K562 (cell line): Measurements from ENCODE around the gene CD82. TPM values are rescaled to one million over a fixed set of nuclear protein-coding genes. Genes with fewer than 3 reads are reported as not detected.

Source experiments
- CREM ChIP-seq: IDR thresholded peaks from 2 replicates; pipeline ENCODE4 v1.6.1; 2014; ENCODE audit warnings: antibody characterized with exemption, low read depth
- E2F3 ChIP-seq: fragments of 250-450 bp; sonication (Bioruptor Pico); IDR thresholded peaks from 2 replicates; pipeline ENCODE4 v1.4.0; 2020; ENCODE audit warnings: mild to moderate bottlenecking
- ETV1 ChIP-seq: fragments of 450-650 bp; conservative IDR thresholded peaks from 2 replicates; pipeline ENCODE4 v1.6.1; 2016; ENCODE audit warnings: missing genetic modification characterization, control low read depth, low read depth, missing compliant biosample characterization
- GTF2B ChIP-seq: IDR thresholded peaks from 2 replicates; pipeline ENCODE4 v1.6.1; 2011; ENCODE audit not compliant: insufficient read length; ENCODE audit errors: extremely low read depth
- HNRNPLL ChIP-seq: fragments of 200-400 bp; formaldehyde crosslinking; IDR thresholded peaks from 2 replicates; pipeline ENCODE4 v1.6.1; 2017; ENCODE audit warnings: low read length, low read depth, mild to moderate bottlenecking; ENCODE audit not compliant: poor library complexity, severe bottlenecking
- NELFE ChIP-seq: IDR thresholded peaks from 2 replicates; pipeline ENCODE4 v1.6.1; 2011; ENCODE audit warnings: mild to moderate bottlenecking; ENCODE audit not compliant: insufficient read depth, insufficient read length
- PHF20 ChIP-seq: fragments of 450-650 bp; IDR thresholded peaks from 2 replicates; pipeline ENCODE4 v1.6.1; 2018; ENCODE audit not compliant: partially characterized antibody
- REST ChIP-seq, 2 experiments: fragments of 450-650 bp; formaldehyde crosslinking in 1 of 2; IDR thresholded peaks; 2 replicates each; pipeline versions ENCODE4 v1.4.0 to v1.6.1; 2014 to 2020; ENCODE audit warnings: mild to moderate bottlenecking in 2 of 2, borderline replicate concordance in 1 of 2, low read depth in 1 of 2
- SLC30A9 ChIP-seq: fragments of 250-450 bp; sonication (Bioruptor Pico); IDR thresholded peaks from 2 replicates; pipeline ENCODE4 v1.8.0; 2022; ENCODE audit warnings: mild to moderate bottlenecking, moderate library complexity
- TFE3 ChIP-seq: fragments of 450-650 bp; formaldehyde crosslinking; IDR thresholded peaks from 2 replicates; pipeline ENCODE4 v1.4.0; 2020; ENCODE audit warnings: mild to moderate bottlenecking, mixed read lengths
- TOE1 ChIP-seq, 2 experiments: fragments of 450-650 bp in 1 of 2; sonication (generic) in 1 of 2; formaldehyde crosslinking in 1 of 2; IDR thresholded peaks; 2 replicates each; pipeline versions ENCODE4 v1.7.1 to v1.8.0; 2016 to 2022; ENCODE audit warnings: borderline replicate concordance in 2 of 2, mild to moderate bottlenecking in 2 of 2, antibody characterized with exemption in 1 of 2, inconsistent platforms in 1 of 2, low read depth in 1 of 2, missing genetic modification reagents in 1 of 2, moderate library complexity in 1 of 2
- VEZF1 ChIP-seq: fragments of 200-800 bp; sonication (Bioruptor generic); IDR thresholded peaks from 2 replicates; pipeline ENCODE4 v1.6.1; 2017; ENCODE audit warnings: missing genetic modification characterization, missing compliant biosample characterization
- ZNF175 ChIP-seq: fragments of 200-800 bp; sonication (Bioruptor generic); IDR thresholded peaks from 2 replicates; pipeline ENCODE4 v1.6.1; 2016; ENCODE audit warnings: low read depth, mild to moderate bottlenecking, missing genetic modification characterization, missing compliant biosample characterization
- ZNF79 ChIP-seq: fragments of 250-450 bp; sonication (Bioruptor Pico); IDR thresholded peaks from 2 replicates; pipeline ENCODE4 v1.4.0; 2020; ENCODE audit warnings: low read depth, mild to moderate bottlenecking, moderate library complexity
- polyA plus RNA-seq, 8 experiments: library from polyadenylated mRNA; depleted of rRNA in 4 of 8; stranded (reverse) in 5 of 8; unstranded in 3 of 8; fragments of >200 nt; fragmentation: Nextera tagmentation in 2 of 8; fragmentation: Illumina TruSeq in 1 of 8; extraction: Ambion mirVana in 2 of 8; extraction: Trizol in 1 of 8; gene quantifications; 2 replicates each; pipeline versions ENCODE4 v1.2.1 to v1.2.3, GENCODE V29; 2011 to 2014; ENCODE audit warnings: inconsistent platforms in 1 of 8, missing spikeins in 1 of 8
- total RNA-seq, 7 experiments: library from RNA; depleted of rRNA in 6 of 7; stranded (reverse); fragments of >200 nt in 6 of 7; fragmentation: Illumina TruSeq in 2 of 7; extraction: Trizol in 2 of 7; gene quantifications; 2 replicates each; pipeline versions ENCODE4 v1.2.1 to v1.2.3, GENCODE V29; 2011 to 2021; ENCODE audit warnings: low replicate concordance in 1 of 7

CD82 gene
- total and polyA plus RNA-seq, 9 of the 15 experiments (the other 6 are each of a cell fraction or from before 2014, with no cell fraction given): 0.27 to 9.4 (median 3.0) TPM

- TF ChIP-seq TOE1 (IDR thresholded peaks at IDR 0.05; ENCODE audit: borderline replicate concordance) (peak; percentile 67), TOE1 (CRISPR knock-in tag; IDR thresholded peaks at IDR 0.05; ENCODE audit: borderline replicate concordance, low read depth) (no peak), TFE3 (no peak), ZNF79 (CRISPR knock-in tag) (no peak), ZNF175 (CRISPR knock-in tag) (no peak), ETV1 (tag) (no peak), CREM (no peak), VEZF1 (peak; percentile 68), REST (IDR thresholded peaks at IDR 0.05; ENCODE audit: borderline replicate concordance) (peak; percentile 91), REST (CRISPR knock-in tag; IDR thresholded peaks at IDR 0.05; ENCODE audit: low read depth) (0 out of 2 replicates have a peak, but pooled peaks have one; percentile 59), SLC30A9 (CRISPR knock-in tag) (no peak), GTF2B (no peak), HNRNPLL (peak; percentile 62), E2F3 (CRISPR knock-in tag) (no peak), PHF20 (no peak), NELFE (no peak)
Measured at GRCh38 chr11:44621140-44621681, 55.7 kb downstream of the CD82 start (continued).
